Calu3 (cell line): ENCODE measurements around the gene CAPN14. TPM values are rescaled to one million over a fixed set of nuclear protein-coding genes. Genes with fewer than 3 reads are reported as not detected.

Experiments
- BruUV-seq: library from RNA; stranded (reverse); fragments of 400-500 nt; replicated peaks from 2 replicates; lab custom pipeline; 2021; lab: Mats Ljungman, UMichigan
- CTCF ChIA-PET: fragments of 300-600 bp; sonication (Branson Sonifier 250); formaldehyde crosslinking; loops from one replicate; lab custom pipeline; 2022; ENCODE audit warnings: antibody characterized with exemption; lab: Charles Lee
- DNase-seq: peaks from one replicate; pipeline ENCODE4 v3.0.0; 2022
- H3K27ac Mint-ChIP-seq: one replicate; pipeline ENCODE4 v1.8.0; 2022; ENCODE audit warnings: mixed read lengths; ENCODE audit not compliant: unreplicated experiment
- H3K27me3 Mint-ChIP-seq: one replicate; pipeline ENCODE4 v1.8.0; 2022; ENCODE audit warnings: mixed read lengths; ENCODE audit not compliant: unreplicated experiment
- H3K36me3 Mint-ChIP-seq: one replicate; pipeline ENCODE4 v1.8.0; 2022; ENCODE audit warnings: mild to moderate bottlenecking, moderate library complexity, mixed read lengths; ENCODE audit not compliant: insufficient read depth, unreplicated experiment
- H3K4me1 Mint-ChIP-seq: one replicate; pipeline ENCODE4 v1.8.0; 2022; ENCODE audit warnings: mild to moderate bottlenecking, low read depth, mixed read lengths; ENCODE audit not compliant: unreplicated experiment
- H3K4me3 Mint-ChIP-seq: one replicate; pipeline ENCODE4 v1.8.0; 2022; ENCODE audit warnings: mild to moderate bottlenecking, low read depth, moderate library complexity, mixed read lengths; ENCODE audit not compliant: unreplicated experiment
- H3K9me3 Mint-ChIP-seq: one replicate; pipeline ENCODE4 v1.8.0; 2022; ENCODE audit warnings: low read depth, mixed read lengths; ENCODE audit not compliant: unreplicated experiment
- intact Hi-C: fragments of 100-400 bp; cut with micrococcal nuclease; formaldehyde crosslinking; loops from one replicate; pipeline ENCODE4 v1.10.0; 2022; ENCODE audit not compliant: unreplicated experiment
- total RNA-seq: library from RNA; stranded (reverse); gene quantifications from 2 replicates; pipeline ENCODE4 v1.2.3, GENCODE V29; 2022
- TF ChIP-seq, protein P1 (sequence below): fragments of 200-600 bp; IDR thresholded peaks from one replicate; pipeline ENCODE4 v1.8.0; 2022; ENCODE audit warnings: antibody characterized with exemption; ENCODE audit not compliant: unreplicated experiment

The CAPN14 gene
- total RNA-seq, 1 experiment from 2014 or later: 0.35 TPM

DNA sequence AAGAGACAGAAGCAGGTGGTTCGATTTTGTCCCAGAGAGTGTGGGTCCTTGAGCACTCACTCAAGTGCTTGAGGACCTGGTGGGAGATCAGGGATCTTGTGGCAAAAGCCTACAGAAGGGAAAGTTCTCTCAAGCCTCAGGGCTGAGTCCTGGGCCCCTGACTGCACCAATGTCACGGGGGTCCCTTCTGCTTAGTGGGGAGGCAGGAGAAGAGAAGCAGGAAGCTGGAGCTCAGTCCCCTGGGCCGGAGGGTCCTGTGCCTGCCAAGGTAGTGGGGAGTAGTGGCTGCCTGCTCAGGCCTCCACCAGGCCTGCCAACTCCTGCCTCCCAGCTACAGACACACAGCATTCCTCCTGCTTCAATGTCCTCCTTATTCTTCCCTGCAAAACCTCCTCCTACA lies 11.7 kb downstream of the CAPN14 start:
- Mint-ChIP-seq H3K36me3 (no peaks in the 10 kb centered on the region), H3K4me1 (no peaks in the 10 kb centered on the region), H3K4me3 (no peak overlapping the region), H3K9me3 (peaks cover 2% of the 10 kb centered on the region), H3K27ac (no peak overlapping the region), H3K27me3 (peaks cover 45% of the 10 kb centered on the region)
- no TSS peak for BruUV-seq
- DNase-seq: no peak
- TF ChIP-seq, protein P1, sequence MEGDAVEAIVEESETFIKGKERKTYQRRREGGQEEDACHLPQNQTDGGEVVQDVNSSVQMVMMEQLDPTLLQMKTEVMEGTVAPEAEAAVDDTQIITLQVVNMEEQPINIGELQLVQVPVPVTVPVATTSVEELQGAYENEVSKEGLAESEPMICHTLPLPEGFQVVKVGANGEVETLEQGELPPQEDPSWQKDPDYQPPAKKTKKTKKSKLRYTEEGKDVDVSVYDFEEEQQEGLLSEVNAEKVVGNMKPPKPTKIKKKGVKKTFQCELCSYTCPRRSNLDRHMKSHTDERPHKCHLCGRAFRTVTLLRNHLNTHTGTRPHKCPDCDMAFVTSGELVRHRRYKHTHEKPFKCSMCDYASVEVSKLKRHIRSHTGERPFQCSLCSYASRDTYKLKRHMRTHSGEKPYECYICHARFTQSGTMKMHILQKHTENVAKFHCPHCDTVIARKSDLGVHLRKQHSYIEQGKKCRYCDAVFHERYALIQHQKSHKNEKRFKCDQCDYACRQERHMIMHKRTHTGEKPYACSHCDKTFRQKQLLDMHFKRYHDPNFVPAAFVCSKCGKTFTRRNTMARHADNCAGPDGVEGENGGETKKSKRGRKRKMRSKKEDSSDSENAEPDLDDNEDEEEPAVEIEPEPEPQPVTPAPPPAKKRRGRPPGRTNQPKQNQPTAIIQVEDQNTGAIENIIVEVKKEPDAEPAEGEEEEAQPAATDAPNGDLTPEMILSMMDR: no peak
- CTCF ChIA-PET: no interaction called here
- intact Hi-C loops: no loop called here

DNA sequence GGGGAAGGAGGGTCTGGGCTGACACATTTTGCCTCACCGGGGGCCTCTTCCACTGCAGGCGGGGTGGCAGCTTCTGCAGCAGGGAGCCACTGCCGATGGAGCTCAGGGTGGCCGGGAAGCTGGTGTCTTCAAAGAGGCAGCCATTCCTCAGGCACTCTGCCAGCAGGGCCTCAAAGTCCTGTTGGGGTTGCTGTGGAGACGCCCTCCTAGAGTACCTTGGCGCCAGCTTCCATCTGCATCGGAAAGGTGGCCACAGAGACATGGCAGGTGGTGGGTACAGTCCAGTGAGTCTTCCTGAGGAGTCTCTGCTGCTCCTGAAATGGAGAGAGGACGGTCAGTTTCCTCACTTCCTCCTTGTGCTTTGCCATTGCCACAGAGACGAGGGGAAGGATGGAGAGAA lies 12.1 kb downstream of the CAPN14 start:
- no peak for DNase-seq
- intact Hi-C loops: no loop called here
- H3K27me3 Mint-ChIP-seq: peaks cover 48% of the 10 kb centered on the region
- peaks cover 2% of the 10 kb centered on the region for H3K9me3 Mint-ChIP-seq
- no peak overlapping the region for H3K27ac Mint-ChIP-seq
- no TSS peak for BruUV-seq
- CTCF ChIA-PET: no interaction called here
- no peak overlapping the region for H3K4me3 Mint-ChIP-seq
- no peaks in the 10 kb centered on the region for H3K4me1 Mint-ChIP-seq
- H3K36me3 Mint-ChIP-seq: no peaks in the 10 kb centered on the region
- TF ChIP-seq, protein P1: no peak

DNA sequence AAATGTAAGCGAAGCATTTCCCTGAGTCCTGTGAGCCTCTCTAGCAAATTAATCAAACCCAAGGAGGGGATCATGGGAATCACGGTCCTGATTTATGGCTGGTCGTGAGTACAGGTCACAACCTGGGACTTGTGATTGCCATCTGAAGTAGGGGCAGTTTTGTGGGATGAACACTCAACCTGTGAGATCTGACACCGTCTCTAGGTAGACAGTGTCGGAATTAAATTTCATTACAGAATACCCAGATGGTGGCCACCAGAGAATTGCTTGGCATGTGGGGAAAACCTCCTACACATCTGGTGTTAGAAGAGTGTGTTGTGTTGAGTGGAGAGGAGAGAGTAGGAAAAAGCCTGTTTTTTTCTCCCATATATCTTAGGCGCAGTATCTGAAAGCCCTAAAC lies 12.5 kb downstream of the CAPN14 start:
- Mint-ChIP-seq H3K4me3 (no peak overlapping the region), H3K27me3 (peaks cover 52% of the 10 kb centered on the region), H3K27ac (no peak overlapping the region), H3K4me1 (no peaks in the 10 kb centered on the region), H3K36me3 (no peaks in the 10 kb centered on the region), H3K9me3 (peaks cover 2% of the 10 kb centered on the region)
- CTCF ChIA-PET: no interaction called here
- TF ChIP-seq, protein P1: no peak
- BruUV-seq: no TSS peak
- intact Hi-C loops: no loop called here
- no peak for DNase-seq

DNA sequence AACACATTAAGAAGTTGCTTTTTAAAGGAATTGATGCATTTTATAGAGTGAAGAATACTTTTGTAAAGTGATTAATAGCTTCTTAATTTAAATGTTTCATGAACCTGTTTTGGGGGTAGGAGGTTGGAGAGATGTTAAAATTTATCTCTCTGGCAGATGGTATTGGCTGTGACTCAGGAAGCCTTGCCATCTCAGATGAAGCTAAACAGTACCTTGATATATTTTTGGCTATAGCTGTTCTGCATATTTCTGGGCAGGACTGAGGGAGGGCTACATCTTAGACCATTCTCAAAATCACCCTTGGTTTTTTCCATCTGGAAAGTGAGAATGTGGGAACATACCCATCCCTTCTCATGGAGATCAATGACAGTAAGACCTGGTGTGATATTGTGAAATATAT lies 13.4 kb downstream of the CAPN14 start:
- TF ChIP-seq, protein P1: no peak
- Mint-ChIP-seq H3K9me3 (peaks cover 3% of the 10 kb centered on the region), H3K27ac (no peak overlapping the region), H3K36me3 (no peaks in the 10 kb centered on the region), H3K4me1 (no peaks in the 10 kb centered on the region), H3K27me3 (peaks cover 60% of the 10 kb centered on the region), H3K4me3 (no peak overlapping the region)
- intact Hi-C loops: no loop called here
- no TSS peak for BruUV-seq
- no peak for DNase-seq
- CTCF ChIA-PET: no interaction called here
